Measurements from ENCODE around the gene CHIT1.

DNA sequence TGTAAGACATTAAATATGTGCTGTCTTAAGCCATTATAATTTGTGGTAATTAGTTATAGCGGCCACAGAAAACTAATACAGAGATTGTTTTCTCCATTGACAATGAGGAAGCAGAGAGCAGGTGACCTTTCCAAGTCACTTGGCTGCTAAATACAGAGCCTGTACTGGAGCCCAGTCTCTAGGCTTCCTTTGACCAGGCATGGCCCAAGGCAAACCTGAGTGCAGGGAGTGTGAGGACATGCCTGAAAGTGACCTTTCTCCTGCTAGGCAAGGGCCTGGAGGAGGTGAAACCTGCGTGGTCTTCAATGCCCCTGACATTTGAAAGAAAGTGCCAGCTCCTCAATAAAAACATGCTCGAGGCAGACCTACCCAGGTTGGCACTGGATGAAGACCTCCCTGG is 30.5 kb downstream of the CHIT1 start:
- TF ChIP-seq, protein P1, sequence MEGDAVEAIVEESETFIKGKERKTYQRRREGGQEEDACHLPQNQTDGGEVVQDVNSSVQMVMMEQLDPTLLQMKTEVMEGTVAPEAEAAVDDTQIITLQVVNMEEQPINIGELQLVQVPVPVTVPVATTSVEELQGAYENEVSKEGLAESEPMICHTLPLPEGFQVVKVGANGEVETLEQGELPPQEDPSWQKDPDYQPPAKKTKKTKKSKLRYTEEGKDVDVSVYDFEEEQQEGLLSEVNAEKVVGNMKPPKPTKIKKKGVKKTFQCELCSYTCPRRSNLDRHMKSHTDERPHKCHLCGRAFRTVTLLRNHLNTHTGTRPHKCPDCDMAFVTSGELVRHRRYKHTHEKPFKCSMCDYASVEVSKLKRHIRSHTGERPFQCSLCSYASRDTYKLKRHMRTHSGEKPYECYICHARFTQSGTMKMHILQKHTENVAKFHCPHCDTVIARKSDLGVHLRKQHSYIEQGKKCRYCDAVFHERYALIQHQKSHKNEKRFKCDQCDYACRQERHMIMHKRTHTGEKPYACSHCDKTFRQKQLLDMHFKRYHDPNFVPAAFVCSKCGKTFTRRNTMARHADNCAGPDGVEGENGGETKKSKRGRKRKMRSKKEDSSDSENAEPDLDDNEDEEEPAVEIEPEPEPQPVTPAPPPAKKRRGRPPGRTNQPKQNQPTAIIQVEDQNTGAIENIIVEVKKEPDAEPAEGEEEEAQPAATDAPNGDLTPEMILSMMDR (IDR thresholded peaks at IDR 0.05; ENCODE audit: low read depth, low read length): no peak
- TF ChIP-seq POLR2A (IDR thresholded peaks at IDR 0.05; ENCODE audit: extremely low read depth, insufficient read length) (no peak), MYC (IDR thresholded peaks at IDR 0.05; ENCODE audit: low read depth, low read length) (no peak)
- TF ChIP-seq, protein P2, sequence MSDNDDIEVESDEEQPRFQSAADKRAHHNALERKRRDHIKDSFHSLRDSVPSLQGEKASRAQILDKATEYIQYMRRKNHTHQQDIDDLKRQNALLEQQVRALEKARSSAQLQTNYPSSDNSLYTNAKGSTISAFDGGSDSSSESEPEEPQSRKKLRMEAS (IDR thresholded peaks at IDR 0.05; ENCODE audit: low read depth, low read length): no peak
